Right renal pelvis (tissue), 4 donors: ENCODE results near the gene KIF27. TPM values are rescaled to one million over a fixed set of nuclear protein-coding genes. Genes with fewer than 3 reads are reported as not detected.
A peak's percentile ranks its signal among the peaks of the same experiment; 100 is the strongest.
"Not testable (repeated sequence)": the region's sequence is repeated elsewhere in the genome, so short reads cannot be mapped to it uniquely, and the experiment has no call there.

ENCODE experiments used
- DNase-seq, 4 donors: peaks; one replicate each; pipeline ENCODE4 v3.0.0-alpha.2; 2013; ENCODE audit warnings: low read depth in 4 of 4, low spot score in 3 of 4, missing footprints in 1 of 4
- polyA plus RNA-seq, 4 donors: library from polyadenylated mRNA; unstranded; fragments of 120-200 nt; gene quantifications; one replicate each; pipeline ENCODE4 v1.2.1, GENCODE V29; 2013; ENCODE audit not compliant: insufficient read length in 4 of 4

Gene KIF27
- 10 to 100 TPM; 16.0 to 21.2 (median 19.3) TPM for polyA plus RNA-seq

GRCh38 chr9:83920927-83921707, at the start of gene KIF27:
Gene KIF27, minus strand, starts transcription at chr9:83921432. Its CDS starts 5,841 bp downstream, at chr9:83915591.
- peak; percentile 93 to 97 (median 96) for DNase-seq

- DNase-seq = no peak
Measured at GRCh38 chr9:83969602-83970001, 48.4 kb upstream of the KIF27 start.

GRCh38 chr9:83967073-83967472, 45.8 kb upstream of the KIF27 start:
- DNase-seq = no peak

GRCh38 chr9:83966209-83966582, 45.0 kb upstream of the KIF27 start:
- no peak for DNase-seq

- no peak for DNase-seq
Measured at GRCh38 chr9:83965350-83966208, 44.3 kb upstream of the KIF27 start.

GRCh38 chr9:83964973-83965349, 43.7 kb upstream of the KIF27 start:
- DNase-seq = no peak

DNA sequence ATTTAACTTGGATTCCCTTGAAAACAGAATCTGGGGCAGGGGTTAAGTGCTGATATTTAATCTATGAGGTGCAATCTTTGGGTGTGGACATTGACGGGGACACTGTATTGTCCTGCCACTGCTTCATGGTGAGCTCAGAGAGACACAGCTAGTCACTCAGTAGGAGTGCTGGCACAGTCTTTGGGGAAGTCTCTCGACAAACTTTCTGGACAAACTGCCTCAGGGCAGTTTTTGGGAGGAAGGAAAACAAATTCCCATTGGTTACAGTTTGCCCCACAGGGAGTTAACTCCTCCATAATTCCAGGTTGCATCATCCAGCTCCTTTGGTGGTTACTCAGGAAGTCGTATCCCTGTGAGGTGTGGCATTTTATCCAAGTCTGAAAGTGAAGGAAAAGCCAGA, 40.9 kb upstream of the KIF27 start:
- no peak for DNase-seq

DNA sequence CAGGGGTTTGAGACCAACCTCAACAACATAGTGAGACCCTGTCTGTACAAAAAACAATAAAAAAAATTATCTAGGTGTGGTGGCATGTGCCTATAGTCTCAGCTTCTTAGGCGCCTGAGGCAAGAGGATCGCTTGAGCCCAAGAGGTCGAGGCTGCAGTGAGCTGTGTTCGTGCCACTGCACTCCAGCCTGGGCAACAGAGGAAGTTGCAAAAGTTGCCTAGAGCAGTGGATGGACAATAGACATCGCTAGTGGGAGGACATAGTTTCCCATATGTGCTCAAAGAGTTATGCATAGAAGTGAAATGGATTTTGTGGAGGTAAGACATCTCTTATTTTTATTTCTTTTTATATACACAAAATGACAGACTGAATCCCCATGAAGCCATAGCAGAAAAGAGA, 39.8 kb upstream of the KIF27 start:
- no peak for DNase-seq

- peak in 1 of 4 donors; percentile 30 for DNase-seq
Measured at GRCh38 chr9:83959061-83959460, 37.8 kb upstream of the KIF27 start.

GRCh38 chr9:83957248-83957513, 35.9 kb upstream of the KIF27 start:
- no peak for DNase-seq

DNA sequence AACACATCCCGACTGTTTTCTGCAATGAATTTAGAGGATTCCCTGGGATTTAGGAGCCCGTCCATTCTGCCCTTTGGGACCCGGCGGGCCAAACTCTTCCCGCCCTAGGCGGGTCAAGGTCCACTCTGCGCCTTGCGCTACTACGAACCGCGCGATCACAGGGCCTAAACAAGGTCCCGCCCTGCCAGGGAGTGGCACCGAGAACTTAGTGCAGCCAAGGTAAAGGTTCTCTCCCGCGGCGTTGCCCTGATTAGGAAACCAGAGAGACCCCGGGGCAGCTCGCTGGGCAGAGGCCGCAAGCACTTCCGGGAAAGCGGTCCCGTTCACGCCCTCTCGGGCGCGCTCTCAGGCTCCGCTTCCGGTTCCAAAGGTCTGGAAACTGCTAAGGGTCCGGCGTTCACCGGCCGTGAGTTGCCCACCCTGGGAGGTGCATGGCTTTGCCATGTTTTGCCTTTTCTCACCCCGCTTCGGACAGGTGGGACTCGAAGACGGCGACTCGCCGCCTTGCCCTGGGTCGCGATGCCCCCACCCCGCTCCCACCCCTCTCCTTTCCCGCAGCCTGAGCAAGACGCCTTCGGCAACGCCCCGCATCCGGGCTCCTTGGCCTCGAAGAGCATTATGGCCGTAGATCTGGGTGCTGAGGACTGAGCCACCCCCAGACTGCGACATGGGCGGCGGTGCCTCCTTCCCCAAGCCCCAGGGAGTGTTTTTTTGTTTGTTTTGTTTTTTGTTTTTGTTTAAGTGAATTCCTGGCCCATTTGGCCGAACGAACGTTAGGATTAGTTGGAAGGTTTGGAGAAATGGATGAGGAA, 35.4 kb upstream of the KIF27 start:
- peak in 2 of 4 donors; percentile 49 to 80 for DNase-seq

GRCh38 chr9:83956086-83956435, 34.8 kb upstream of the KIF27 start:
- DNase-seq = no peak

- not testable (repeated sequence) for DNase-seq
Measured at GRCh38 chr9:83948096-83948495, 26.9 kb upstream of the KIF27 start.

DNA sequence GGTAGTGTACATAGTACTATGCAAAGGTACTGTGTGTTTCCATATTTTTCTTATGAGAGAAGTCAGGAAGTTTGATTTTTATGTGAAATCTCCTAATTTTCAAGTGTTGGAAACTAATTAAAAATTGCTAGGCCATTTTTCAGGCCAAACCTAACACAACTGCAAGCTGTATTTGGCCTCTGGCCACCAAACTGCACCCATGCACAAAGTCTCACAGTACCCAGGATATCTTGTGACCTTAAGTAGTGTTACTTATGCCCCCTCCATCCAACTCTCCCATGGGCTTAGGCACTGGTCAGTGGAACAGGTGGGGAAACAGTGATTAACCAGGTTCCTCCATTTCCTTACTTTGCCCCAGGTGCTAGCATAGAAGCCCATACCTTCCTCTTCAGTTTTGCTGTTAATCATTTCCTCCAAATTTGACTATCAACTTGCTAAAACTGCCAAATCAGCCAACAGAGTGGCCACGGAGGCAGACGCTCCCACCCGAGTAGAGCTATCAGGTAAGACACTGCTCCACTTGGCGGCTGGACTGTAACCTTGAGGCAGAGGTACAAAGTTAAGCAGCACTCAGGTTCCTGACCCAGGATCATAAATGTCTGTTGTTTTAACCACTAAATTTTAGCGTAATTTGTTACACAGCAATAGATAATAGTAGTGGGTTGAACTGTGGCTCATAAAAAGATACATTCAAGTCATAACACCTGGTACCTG, 19.5 kb upstream of the KIF27 start:
- no peak for DNase-seq

- DNase-seq = peak in 1 of 4 donors; percentile 47
Measured at GRCh38 chr9:83937861-83938455, 16.7 kb upstream of the KIF27 start.

GRCh38 chr9:83936523-83936922, 15.3 kb upstream of the KIF27 start:
- no peak for DNase-seq

- DNase-seq = no peak
Measured at GRCh38 chr9:83935276-83935935, 14.2 kb upstream of the KIF27 start.

DNA sequence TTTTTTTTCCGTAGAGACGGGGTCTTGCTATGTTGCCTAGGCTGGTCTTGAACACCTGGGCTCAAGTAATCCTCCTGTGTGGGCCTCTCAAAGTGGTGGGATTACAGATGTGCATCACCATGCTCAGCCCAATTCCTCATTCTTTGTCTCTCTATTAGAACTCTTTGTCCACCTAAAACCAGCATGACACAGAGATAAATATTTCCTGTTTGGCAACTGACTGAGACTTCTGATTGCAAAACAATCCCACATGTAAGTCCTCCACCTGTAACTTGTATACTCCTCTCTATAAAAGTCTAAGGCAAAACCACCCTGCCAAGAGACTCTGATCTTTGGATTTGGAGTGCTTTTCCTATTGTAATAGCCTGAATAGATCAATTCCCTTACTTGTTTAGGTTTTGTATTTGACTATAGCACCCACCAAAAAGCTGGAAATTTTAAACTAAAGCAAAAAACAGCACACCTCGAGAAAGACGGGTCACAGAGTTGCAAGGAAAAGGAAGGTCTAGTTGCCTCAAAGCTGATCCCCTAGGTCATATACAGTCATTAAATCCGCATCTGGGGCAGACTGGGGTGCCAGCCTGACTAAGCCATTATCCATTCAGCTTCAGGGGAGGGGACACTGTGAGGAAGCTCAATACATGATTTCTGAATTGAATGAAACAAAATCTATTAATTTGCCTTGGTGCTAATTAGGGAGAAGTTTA, 13.5 kb upstream of the KIF27 start:
- DNase-seq = no peak

DNA sequence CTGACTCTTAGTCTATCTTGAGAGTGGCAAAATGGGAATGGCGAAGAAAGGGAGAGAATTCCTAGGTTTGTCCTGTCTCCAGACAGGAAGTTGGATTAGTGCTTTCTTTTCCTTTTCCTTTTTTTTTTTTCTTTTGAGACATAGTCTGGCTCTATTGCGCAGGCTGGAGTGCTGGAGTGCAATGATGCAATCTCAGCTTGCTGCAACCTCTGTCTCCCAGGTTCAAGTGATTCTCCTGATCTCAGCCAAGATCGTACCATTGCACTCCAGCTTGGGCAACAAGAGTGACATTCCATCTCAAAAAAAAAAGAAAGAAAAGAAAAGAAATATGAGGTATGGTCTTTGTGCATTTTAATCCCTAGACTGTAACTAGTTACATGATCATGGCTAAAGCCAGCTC, 12.6 kb upstream of the KIF27 start:
- no peak for DNase-seq
